SK-N-SH (cell line): ENCODE data around the gene IGF2R.

Source experiments
- CTCF ChIP-seq: fragments of 200-600 bp; sonication (generic); IDR thresholded peaks from 2 replicates; pipeline ENCODE4 v1.6.1; 2017; ENCODE audit warnings: antibody characterized with exemption, mild to moderate bottlenecking, moderate library complexity
- EP300 ChIP-seq, 2 experiments: IDR thresholded peaks; 2 replicates each; pipeline versions ENCODE4 v1.4.0 to v1.6.1; 2012; ENCODE audit warnings: borderline replicate concordance in 1 of 2, low read depth in 1 of 2, low read length in 1 of 2
- EZH2phosphoT487 ChIP-seq: fragments of 200-600 bp; sonication (generic); IDR thresholded peaks from 2 replicates; pipeline ENCODE4 v1.6.1; 2017; ENCODE audit warnings: low read depth, mixed run types, mild to moderate bottlenecking, antibody characterized with exemption, moderate library complexity, borderline replicate concordance
- FOXM1 ChIP-seq: IDR thresholded peaks from 2 replicates; pipeline ENCODE4 v1.4.0; 2012; ENCODE audit warnings: low read depth, mild to moderate bottlenecking
- JUND ChIP-seq: IDR thresholded peaks from 2 replicates; pipeline ENCODE4 v1.4.0; 2012
- MXI1 ChIP-seq: IDR thresholded peaks from 2 replicates; pipeline ENCODE4 v1.6.1; 2012; ENCODE audit warnings: mild to moderate bottlenecking, low read depth, low read length, improper control_type of control experiment
- PBX3 ChIP-seq: IDR thresholded peaks from 2 replicates; pipeline ENCODE4; 2012
- POLR2AphosphoS5 ChIP-seq: IDR thresholded peaks from 2 replicates; pipeline ENCODE4 v1.6.1; 2012; ENCODE audit warnings: low read depth, low read length
- RFX5 ChIP-seq: IDR thresholded peaks from 2 replicates; pipeline ENCODE4 v1.6.1; 2012; ENCODE audit warnings: mild to moderate bottlenecking, improper control_type of control experiment, low read length
- SMC3 ChIP-seq: IDR thresholded peaks from 2 replicates; pipeline ENCODE4 v1.6.1; 2012; ENCODE audit warnings: low read depth, low read length, improper control_type of control experiment
- TCF12 ChIP-seq: IDR thresholded peaks from 2 replicates; pipeline ENCODE4 v1.4.0; 2012
- YY1 ChIP-seq: IDR thresholded peaks from 2 replicates; pipeline ENCODE4 v1.4.0; 2012; ENCODE audit warnings: low read depth, mild to moderate bottlenecking

GRCh38 chr6:159966981-159967380 is 1.9 kb upstream of the IGF2R start:
- TF ChIP-seq JUND (no peak), YY1 (no peak), PBX3 (no peak), EZH2phosphoT487 (no peak), CTCF (no peak), RFX5 (no peak), MXI1 (no peak), EP300 (IDR thresholded peaks at IDR 0.05; ENCODE audit: borderline replicate concordance in 1 of 2, low read depth in 1 of 2, low read length in 1 of 2) (no peak), SMC3 (no peak), TCF12 (no peak), FOXM1 (no peak), POLR2AphosphoS5 (no peak)
